MM.1S (cell line): Measurements from ENCODE around the gene DCANP1.

ENCODE experiments used
- DNase-seq: peaks from one replicate; pipeline ENCODE4 v3.0.0-alpha.2; 2015
- H2AFZ ChIP-seq: fragments of 300-600 bp; sonication (generic); 2 replicates; pipeline ENCODE4 v1.6.0; 2016; ENCODE audit warnings: antibody characterized with exemption, low read length
- H3F3A ChIP-seq: fragments of 300-600 bp; sonication (generic); 2 replicates; pipeline ENCODE4 v1.6.1; 2016; ENCODE audit warnings: mild to moderate bottlenecking, antibody characterized with exemption, low read length, moderate library complexity, mixed read lengths; ENCODE audit not compliant: insufficient read depth
- H3K27ac ChIP-seq: fragments of 300-600 bp; sonication (generic); 2 replicates; pipeline ENCODE4 v1.5.1; 2016; ENCODE audit warnings: mild to moderate bottlenecking, low read length
- H3K27me3 ChIP-seq: fragments of 300-600 bp; sonication (generic); replicated peaks from 2 replicates; pipeline ENCODE4 v1.6.0; 2016; ENCODE audit warnings: low read length; ENCODE audit not compliant: insufficient read depth
- H3K36me3 ChIP-seq: fragments of 300-600 bp; sonication (generic); replicated peaks from 2 replicates; pipeline ENCODE4 v1.6.1; 2016; ENCODE audit warnings: mild to moderate bottlenecking, low read length, mixed read lengths; ENCODE audit not compliant: insufficient read depth
- H3K4me1 ChIP-seq: fragments of 300-600 bp; sonication (generic); 2 replicates; pipeline ENCODE4 v1.6.1; 2016; ENCODE audit warnings: low read length, mixed read lengths
- H3K4me2 ChIP-seq: fragments of 300-600 bp; sonication (generic); 2 replicates; pipeline ENCODE4 v1.6.0; 2016; ENCODE audit warnings: low read depth, low read length
- H3K4me3 ChIP-seq: fragments of 300-600 bp; sonication (generic); 2 replicates; pipeline ENCODE4 v1.5.1; 2016; ENCODE audit warnings: low read length, mixed read lengths
- H3K79me2 ChIP-seq: fragments of 300-600 bp; sonication (generic); 2 replicates; pipeline ENCODE4 v1.6.1; 2016; ENCODE audit warnings: mixed run types, low read length, mixed read lengths
- H3K9ac ChIP-seq: fragments of 300-600 bp; sonication (generic); 2 replicates; pipeline ENCODE4 v1.6.1; 2016; ENCODE audit warnings: low read length, mixed read lengths
- H3K9me2 ChIP-seq: fragments of 300-600 bp; sonication (generic); replicated peaks from 2 replicates; pipeline ENCODE4 v1.6.1; 2016; ENCODE audit warnings: mild to moderate bottlenecking, low read length, mixed read lengths; ENCODE audit not compliant: insufficient read depth
- H3K9me3 ChIP-seq: fragments of 300-600 bp; sonication (generic); replicated peaks from 2 replicates; pipeline ENCODE4 v1.6.1; 2016; ENCODE audit warnings: mild to moderate bottlenecking, low read length, mixed read lengths; ENCODE audit not compliant: insufficient read depth
- H4K20me1 ChIP-seq: fragments of 300-600 bp; sonication (generic); 2 replicates; pipeline ENCODE4 v1.6.1; 2016; ENCODE audit warnings: mild to moderate bottlenecking, low read length, moderate library complexity, mixed read lengths; ENCODE audit not compliant: insufficient read depth
- CTCF ChIP-seq: fragments of 300-600 bp; sonication (generic); IDR thresholded peaks from 2 replicates; pipeline ENCODE4 v1.5.1; 2016; ENCODE audit warnings: antibody characterized with exemption, low read length, mixed read lengths
- EZH2 ChIP-seq: fragments of 300-600 bp; sonication (generic); optimal IDR thresholded peaks from 2 replicates; pipeline ENCODE3; 2017; ENCODE audit warnings: low read depth, mild to moderate bottlenecking, antibody characterized with exemption, low read length, mixed read lengths
- EZH2phosphoT487 ChIP-seq: fragments of 300-600 bp; sonication (generic); IDR thresholded peaks from 2 replicates; pipeline ENCODE4 v1.6.1; 2018; ENCODE audit warnings: antibody characterized with exemption, low read length

Gene DCANP1

GRCh38 chr5:135465391-135466122, 18.4 kb upstream of the DCANP1 start:
- H3F3A ChIP-seq: no peaks in the 10 kb centered on the region
- peak overlapping the region; percentile 67 for H3K4me2 ChIP-seq
- peaks cover 3% of the 10 kb centered on the region; the same call in 1 of the 2 replicates for H3K27me3 ChIP-seq
- H3K36me3 ChIP-seq: no peaks in the 10 kb centered on the region
- no peak for TF ChIP-seq EZH2
- TF ChIP-seq CTCF: no peak
- TF ChIP-seq EZH2phosphoT487: no peak
- H3K9ac ChIP-seq: no peak overlapping the region
- no peak overlapping the region for H3K4me3 ChIP-seq
- no peak for DNase-seq
- H2AFZ ChIP-seq: peak overlapping the region; percentile 93; the same call in 1 of the 2 replicates
- no peaks in the 10 kb centered on the region for H3K9me3 ChIP-seq
- no peaks in the 10 kb centered on the region for H3K4me1 ChIP-seq
- H3K79me2 ChIP-seq: no peaks in the 10 kb centered on the region
- no peaks in the 10 kb centered on the region for H4K20me1 ChIP-seq
- H3K9me2 ChIP-seq: no peaks in the 10 kb centered on the region
- H3K27ac ChIP-seq: no peak overlapping the region

GRCh38 chr5:135462304-135462703, 15.2 kb upstream of the DCANP1 start:
- DNase-seq: peak; percentile 92
- Histone ChIP-seq H3F3A (no peaks in the 10 kb centered on the region), H3K9me3 (no peaks in the 10 kb centered on the region), H3K79me2 (no peaks in the 10 kb centered on the region), H3K27me3 (peaks cover 3% of the 10 kb centered on the region; the same call in 1 of the 2 replicates), H3K9me2 (no peaks in the 10 kb centered on the region), H3K9ac (no peak overlapping the region), H3K4me1 (no peaks in the 10 kb centered on the region), H3K4me3 (no peak overlapping the region), H3K4me2 (peak overlapping the region; percentile 30; the same call in 1 of the 2 replicates), H4K20me1 (no peaks in the 10 kb centered on the region), H3K36me3 (no peaks in the 10 kb centered on the region), H3K27ac (no peak overlapping the region), H2AFZ (no peak overlapping the region)
- TF ChIP-seq EZH2 (no peak), CTCF (peak; percentile 77), EZH2phosphoT487 (no peak)

- Histone ChIP-seq H3K79me2 (no peaks in the 10 kb centered on the region), H3K9me2 (no peaks in the 10 kb centered on the region), H3K9me3 (no peaks in the 10 kb centered on the region), H3K4me1 (no peaks in the 10 kb centered on the region), H3K4me2 (no peak overlapping the region), H3K36me3 (no peaks in the 10 kb centered on the region), H3K27me3 (peaks cover 3% of the 10 kb centered on the region; the same call in 1 of the 2 replicates), H3F3A (no peaks in the 10 kb centered on the region), H3K4me3 (no peak overlapping the region), H3K27ac (no peak overlapping the region), H3K9ac (no peak overlapping the region), H4K20me1 (no peaks in the 10 kb centered on the region), H2AFZ (no peak overlapping the region)
- no peak for DNase-seq
- no peak for TF ChIP-seq CTCF
- no peak for TF ChIP-seq EZH2phosphoT487
- no peak for TF ChIP-seq EZH2
Measured at GRCh38 chr5:135461481-135462151, 14.5 kb upstream of the DCANP1 start.
